AG09309 (cell line): ENCODE results near the gene CRYBB2.
"Not testable (repeated sequence)": the region's sequence is repeated elsewhere in the genome, so short reads cannot be mapped to it uniquely, and the experiment has no call there.

Source experiments
- DNase-seq: peaks from one replicate; pipeline ENCODE4 v3.0.0-alpha.2; 2010; ENCODE audit warnings: low read depth
- H3K4me3 ChIP-seq: 2 replicates; pipeline ENCODE4 v1.5.1; 2011; ENCODE audit warnings: mild to moderate bottlenecking, low read depth, low read length, moderate library complexity; ENCODE audit not compliant: control insufficient read depth
- TF ChIP-seq, protein P1 (sequence below): IDR thresholded peaks from 2 replicates; pipeline ENCODE4 v1.5.1; 2011; ENCODE audit warnings: mild to moderate bottlenecking, low read depth, low read length, inconsistent platforms; ENCODE audit not compliant: insufficient read depth, control insufficient read depth; ENCODE audit errors: missing control alignments

CRYBB2 gene

DNA sequence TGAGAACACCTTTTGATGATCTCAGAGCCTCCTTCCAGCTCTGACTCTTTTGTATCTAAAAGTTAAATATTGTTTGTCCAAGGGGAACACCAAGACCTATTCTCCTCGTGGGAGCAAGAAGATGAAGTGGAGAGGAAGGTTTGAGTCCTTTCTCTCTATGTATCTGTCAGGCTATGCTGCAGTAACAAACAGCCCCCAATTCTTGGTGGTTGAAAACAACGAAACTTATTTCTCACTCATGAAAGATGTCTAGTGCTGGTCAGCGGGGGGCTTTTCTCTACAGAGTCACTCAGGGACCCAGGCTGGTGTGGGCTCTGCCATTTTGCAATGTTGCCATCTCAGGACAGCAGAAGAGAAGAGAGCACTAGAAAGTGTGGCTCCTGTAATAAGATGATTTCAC is 6.2 kb upstream of the CRYBB2 start:
- no peak for DNase-seq
- no peak overlapping the region for H3K4me3 ChIP-seq
- TF ChIP-seq, protein P1, sequence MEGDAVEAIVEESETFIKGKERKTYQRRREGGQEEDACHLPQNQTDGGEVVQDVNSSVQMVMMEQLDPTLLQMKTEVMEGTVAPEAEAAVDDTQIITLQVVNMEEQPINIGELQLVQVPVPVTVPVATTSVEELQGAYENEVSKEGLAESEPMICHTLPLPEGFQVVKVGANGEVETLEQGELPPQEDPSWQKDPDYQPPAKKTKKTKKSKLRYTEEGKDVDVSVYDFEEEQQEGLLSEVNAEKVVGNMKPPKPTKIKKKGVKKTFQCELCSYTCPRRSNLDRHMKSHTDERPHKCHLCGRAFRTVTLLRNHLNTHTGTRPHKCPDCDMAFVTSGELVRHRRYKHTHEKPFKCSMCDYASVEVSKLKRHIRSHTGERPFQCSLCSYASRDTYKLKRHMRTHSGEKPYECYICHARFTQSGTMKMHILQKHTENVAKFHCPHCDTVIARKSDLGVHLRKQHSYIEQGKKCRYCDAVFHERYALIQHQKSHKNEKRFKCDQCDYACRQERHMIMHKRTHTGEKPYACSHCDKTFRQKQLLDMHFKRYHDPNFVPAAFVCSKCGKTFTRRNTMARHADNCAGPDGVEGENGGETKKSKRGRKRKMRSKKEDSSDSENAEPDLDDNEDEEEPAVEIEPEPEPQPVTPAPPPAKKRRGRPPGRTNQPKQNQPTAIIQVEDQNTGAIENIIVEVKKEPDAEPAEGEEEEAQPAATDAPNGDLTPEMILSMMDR = no peak

DNA sequence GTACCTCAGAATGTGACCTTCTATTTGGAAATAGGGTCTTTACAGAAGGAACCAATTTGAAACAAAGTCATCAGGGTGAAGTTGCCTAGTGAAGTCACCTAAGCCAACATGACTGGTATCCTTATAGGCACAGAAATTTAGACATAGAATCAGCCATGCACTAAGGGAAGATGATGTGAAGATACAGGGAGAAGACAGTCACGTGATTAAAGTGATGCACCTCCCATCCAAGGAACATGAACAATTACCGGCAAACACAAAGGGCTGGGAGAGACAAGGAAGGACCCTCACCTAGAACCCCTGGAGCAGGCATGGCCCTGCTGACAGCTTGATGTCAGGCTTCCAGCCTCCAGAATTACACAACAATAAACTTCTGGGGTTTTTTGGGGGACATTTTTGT is 3.2 kb upstream of the CRYBB2 start:
- TF ChIP-seq, protein P1 = no peak
- no peak overlapping the region for H3K4me3 ChIP-seq
- no peak for DNase-seq

DNA sequence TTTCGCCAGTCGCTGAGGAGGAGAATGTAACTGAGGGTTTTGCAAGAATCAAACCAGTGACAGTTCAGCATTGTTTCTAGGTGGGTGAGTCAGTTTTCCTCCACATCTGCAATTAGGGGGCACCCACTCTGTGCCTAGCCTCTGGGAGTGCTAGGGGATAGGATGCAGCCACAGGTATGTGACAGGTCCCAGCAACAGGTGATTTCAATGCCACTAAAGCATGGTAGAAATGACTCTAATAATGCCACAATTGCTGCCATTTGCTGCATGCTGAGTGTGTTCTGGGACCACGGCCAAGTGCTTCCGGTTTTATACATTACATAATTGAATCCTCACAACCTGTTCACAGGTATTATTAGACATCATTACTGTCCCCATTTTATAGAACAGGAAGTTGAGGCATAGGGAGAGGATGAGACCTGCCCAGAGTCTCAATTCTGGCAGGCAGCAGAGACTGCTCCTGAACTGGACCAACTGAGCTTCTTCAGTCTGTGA is 556 bp downstream of the CRYBB2 start:
- TF ChIP-seq, protein P1 = no peak
- H3K4me3 ChIP-seq = no peak overlapping the region
- no peak for DNase-seq

DNA sequence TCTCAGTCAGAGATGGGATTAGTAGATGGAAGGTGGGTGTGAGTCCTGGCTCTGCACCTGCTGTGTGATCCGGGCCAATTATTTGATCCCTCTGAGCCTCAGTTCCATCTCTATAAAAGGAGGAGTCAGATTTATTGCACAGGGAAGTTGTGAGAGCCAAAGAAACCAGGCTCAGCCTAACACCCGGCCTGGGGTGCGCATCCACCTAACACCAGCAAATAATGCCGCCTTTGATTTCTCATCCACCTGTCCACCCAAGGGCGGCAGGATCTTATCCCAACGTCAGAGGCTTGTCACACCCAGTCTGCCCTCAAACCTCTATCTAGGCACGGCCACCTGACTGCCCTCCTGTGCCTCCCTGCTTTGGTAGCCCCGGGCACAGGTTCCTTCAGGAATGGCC is 2.4 kb downstream of the CRYBB2 start:
- no peak for DNase-seq
- H3K4me3 ChIP-seq = no peak overlapping the region
- TF ChIP-seq, protein P1 = no peak

DNA sequence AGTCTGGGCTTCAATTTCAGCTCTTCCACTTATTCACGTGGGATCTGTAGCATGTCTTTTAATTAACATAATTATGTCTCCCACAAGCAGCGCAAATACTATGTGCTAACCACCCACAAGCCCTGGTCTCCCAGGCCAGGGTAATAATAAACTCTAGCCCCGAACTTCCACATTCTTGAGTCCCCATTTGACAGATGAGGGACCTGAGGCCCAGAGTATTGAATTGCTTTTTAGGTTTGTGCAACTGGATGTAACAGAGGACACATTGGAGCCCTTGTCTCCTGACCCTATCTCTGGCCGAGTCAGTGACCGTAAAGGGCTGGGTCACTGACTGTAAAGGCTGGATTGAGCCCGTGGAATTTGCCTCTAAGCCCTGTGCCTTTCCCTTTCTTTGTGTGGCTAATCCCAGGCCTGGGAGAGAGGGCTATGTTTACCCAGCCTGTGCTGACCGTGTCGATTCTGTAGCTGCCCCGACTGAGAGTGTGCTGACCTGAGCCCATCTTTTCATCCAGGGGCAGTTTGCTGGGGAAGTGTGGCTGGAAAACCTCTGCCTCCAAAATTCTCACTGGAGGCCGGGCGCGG is 3.9 kb downstream of the CRYBB2 start:
- TF ChIP-seq, protein P1 = no peak
- DNase-seq = no peak

DNA sequence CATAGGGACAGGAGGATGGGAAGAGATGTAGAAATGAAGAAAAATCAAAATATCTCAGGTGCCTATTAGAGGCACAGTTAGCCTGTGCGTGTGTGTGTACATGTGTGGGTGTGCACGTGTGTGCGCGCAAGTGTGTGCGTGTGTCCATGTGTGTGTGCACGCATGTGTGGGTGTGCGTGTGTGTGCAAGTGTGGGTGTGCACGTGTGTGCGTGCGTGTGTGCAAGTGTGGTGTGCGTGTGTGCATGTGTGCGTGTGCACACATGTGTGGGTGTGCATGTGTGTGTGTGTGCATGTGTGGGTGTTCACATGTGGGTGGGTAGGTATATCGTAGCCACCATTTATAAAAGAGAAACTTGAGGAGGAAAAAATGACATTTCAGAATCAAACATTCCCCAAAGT is 9.4 kb downstream of the CRYBB2 start:
- no peak for DNase-seq
- no peak overlapping the region for H3K4me3 ChIP-seq
- TF ChIP-seq, protein P1 = no peak

More for the DNA sequence above, 3.9 kb downstream of the CRYBB2 start:
- H3K4me3 ChIP-seq = no peak overlapping the region

DNA sequence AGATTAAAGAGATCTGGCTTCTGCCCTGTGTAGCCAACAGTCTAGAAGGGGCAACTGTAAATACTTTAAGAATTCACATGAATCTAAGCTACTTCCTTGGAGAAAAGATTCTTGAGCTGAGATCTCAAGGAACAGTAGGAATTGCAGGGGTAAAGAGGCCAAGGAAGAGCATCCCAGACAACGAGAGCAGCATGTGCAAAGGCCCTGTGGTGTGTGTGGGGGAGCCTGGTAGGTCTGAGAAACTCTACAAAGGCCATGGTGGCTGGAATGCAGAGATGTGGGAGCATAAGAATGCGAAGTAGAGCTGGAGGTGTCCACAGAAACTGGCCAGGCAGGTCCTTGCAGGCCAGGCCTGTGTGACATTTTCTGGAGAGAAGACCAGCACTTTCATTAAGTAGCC is 11.3 kb downstream of the CRYBB2 start:
- not testable (repeated sequence) for H3K4me3 ChIP-seq, DNase-seq
